ENCODE measurements around the gene DPYD. TPM values are rescaled to one million over a fixed set of nuclear protein-coding genes. Genes with fewer than 3 reads are reported as not detected.

Gene DPYD
- total RNA-seq, 2 donors from 2014 or later = 9.2 to 17.5 TPM

GRCh38 chr1:97913506-97914139 lies 7.2 kb downstream of the DPYD start:
- no peak overlapping the region for H3K9ac ChIP-seq (ENCODE audit: extremely low read depth, low read length, poor library complexity, severe bottlenecking)
- H3K27me3 Mint-ChIP-seq (ENCODE audit: insufficient read depth) = no peaks in the 10 kb centered on the region
- H3K36me3 ChIP-seq (ENCODE audit: control insufficient read depth, insufficient read depth, low read length) = no peaks in the 10 kb centered on the region
- H3K27ac Mint-ChIP-seq = no peak overlapping the region
- H3K27me3 ChIP-seq (ENCODE audit: control insufficient read depth, insufficient read depth, low read length, poor library complexity, severe bottlenecking) = no peaks in the 10 kb centered on the region
- H3K4me1 ChIP-seq (ENCODE audit: control insufficient read depth, insufficient read depth, low read length) = peaks cover 6% of the 10 kb centered on the region
- no peak for TF ChIP-seq CTCF (conservative IDR thresholded peaks at IDR 0.05)
- H3K9me3 Mint-ChIP-seq = no peaks in the 10 kb centered on the region
- no peak overlapping the region for H3K4me3 Mint-ChIP-seq
- no peaks in the 10 kb centered on the region for H3K36me3 Mint-ChIP-seq (ENCODE audit: low read depth)
- H3K4me1 Mint-ChIP-seq = peaks cover 12% of the 10 kb centered on the region
- no peak overlapping the region for H3K27ac ChIP-seq (ENCODE audit: low read depth, low read length)
- DNase-seq = no peak
- H3K4me3 ChIP-seq (ENCODE audit: low read length) = no peak overlapping the region
- H3K9me3 ChIP-seq (ENCODE audit: control insufficient read depth, low read length) = no peaks in the 10 kb centered on the region
- 88% methylated on average over 3 of the region's 3 CpGs; no CpG with 5 or more reads in 1 of the 2 experiments for whole genome bisulfite sequencing, 2 experiments (ENCODE audit: insufficient coverage in 1 of 2, insufficient read length in 1 of 2)

GRCh38 chr1:97911266-97912215 lies 9.3 kb downstream of the DPYD start:
- Mint-ChIP-seq H3K4me1 (peaks cover 4% of the 10 kb centered on the region), H3K27me3 (ENCODE audit: insufficient read depth) (no peaks in the 10 kb centered on the region), H3K36me3 (ENCODE audit: low read depth) (no peaks in the 10 kb centered on the region), H3K9me3 (no peaks in the 10 kb centered on the region), H3K27ac (no peak overlapping the region), H3K4me3 (no peak overlapping the region)
- Histone ChIP-seq H3K36me3 (ENCODE audit: control insufficient read depth, insufficient read depth, low read length) (no peaks in the 10 kb centered on the region), H3K9me3 (ENCODE audit: control insufficient read depth, low read length) (no peaks in the 10 kb centered on the region), H3K27ac (ENCODE audit: low read depth, low read length) (no peak overlapping the region), H3K27me3 (ENCODE audit: control insufficient read depth, insufficient read depth, low read length, poor library complexity, severe bottlenecking) (no peaks in the 10 kb centered on the region), H3K9ac (ENCODE audit: extremely low read depth, low read length, poor library complexity, severe bottlenecking) (no peak overlapping the region), H3K4me3 (ENCODE audit: low read length) (no peak overlapping the region), H3K4me1 (ENCODE audit: control insufficient read depth, insufficient read depth, low read length) (peaks cover 2% of the 10 kb centered on the region)
- WGBS, 2 experiments (ENCODE audit: insufficient coverage in 1 of 2, insufficient read length in 1 of 2) = 87 to 90% methylated on average over 3 to 8 of the region's 8 CpGs
- DNase-seq = no peak
- no peak for TF ChIP-seq CTCF (conservative IDR thresholded peaks at IDR 0.05)

- H3K27me3 ChIP-seq (ENCODE audit: control insufficient read depth, insufficient read depth, low read length, poor library complexity, severe bottlenecking) = no peaks in the 10 kb centered on the region
Measured at GRCh38 chr1:97909266-97909665, 11.6 kb downstream of the DPYD start.

More at GRCh38 chr1:97909266-97909665, 11.6 kb downstream of the DPYD start:
- no peaks in the 10 kb centered on the region for H3K27me3 Mint-ChIP-seq (ENCODE audit: insufficient read depth)
- DNase-seq = no peak
- H3K9me3 Mint-ChIP-seq = no peaks in the 10 kb centered on the region
- Histone ChIP-seq H3K4me1 (ENCODE audit: control insufficient read depth, insufficient read depth, low read length) (no peaks in the 10 kb centered on the region), H3K27ac (ENCODE audit: low read depth, low read length) (no peak overlapping the region), H3K9ac (ENCODE audit: extremely low read depth, low read length, poor library complexity, severe bottlenecking) (no peak overlapping the region), H3K9me3 (ENCODE audit: control insufficient read depth, low read length) (no peaks in the 10 kb centered on the region), H3K4me3 (ENCODE audit: low read length) (no peak overlapping the region), H3K36me3 (ENCODE audit: control insufficient read depth, insufficient read depth, low read length) (no peaks in the 10 kb centered on the region)
- H3K4me1 Mint-ChIP-seq = no peaks in the 10 kb centered on the region
- no peak for TF ChIP-seq CTCF (conservative IDR thresholded peaks at IDR 0.05)
- no peak overlapping the region for H3K27ac Mint-ChIP-seq
- H3K4me3 Mint-ChIP-seq = no peak overlapping the region
- H3K36me3 Mint-ChIP-seq (ENCODE audit: low read depth) = no peaks in the 10 kb centered on the region

All from endodermal cell (in vitro differentiated cells).